GM21390 (cell line): Measurements from ENCODE around the gene CD300A.

Source experiments
- ATAC-seq: cut with Tn5 transposase; IDR thresholded peaks from one replicate; pipeline ENCODE4 v1.9.1; 2021; ENCODE audit not compliant: unreplicated experiment

Gene CD300A

GRCh38 chr17:74454197-74455024 is 12.0 kb upstream of the CD300A start:
- peak; percentile 94 for ATAC-seq

DNA sequence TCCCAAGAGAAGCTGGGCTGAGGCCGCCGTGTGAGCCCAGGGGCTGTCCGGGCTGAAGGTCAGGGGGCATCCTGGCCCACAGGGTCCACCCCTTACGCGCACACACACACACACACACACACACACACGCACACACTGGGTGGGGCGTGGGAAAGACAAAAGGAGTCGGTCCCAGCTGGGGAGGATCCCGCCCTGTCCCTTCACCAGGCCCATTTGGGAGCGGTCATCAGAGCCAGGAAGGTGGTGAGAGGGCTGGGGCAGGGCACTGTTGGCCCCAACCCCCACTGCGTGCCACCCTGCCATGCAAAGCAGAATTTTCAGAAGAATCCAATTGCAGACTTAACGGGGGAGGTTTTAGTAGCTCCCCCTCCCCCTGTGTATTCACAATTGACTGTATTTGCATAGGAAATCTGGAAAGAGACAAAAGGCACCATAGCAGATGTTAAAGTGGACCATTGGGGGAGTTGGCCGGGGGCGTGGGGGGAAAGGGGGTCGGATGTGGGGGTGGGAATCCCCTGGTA is 11.3 kb upstream of the CD300A start:
- ATAC-seq: no peak

DNA sequence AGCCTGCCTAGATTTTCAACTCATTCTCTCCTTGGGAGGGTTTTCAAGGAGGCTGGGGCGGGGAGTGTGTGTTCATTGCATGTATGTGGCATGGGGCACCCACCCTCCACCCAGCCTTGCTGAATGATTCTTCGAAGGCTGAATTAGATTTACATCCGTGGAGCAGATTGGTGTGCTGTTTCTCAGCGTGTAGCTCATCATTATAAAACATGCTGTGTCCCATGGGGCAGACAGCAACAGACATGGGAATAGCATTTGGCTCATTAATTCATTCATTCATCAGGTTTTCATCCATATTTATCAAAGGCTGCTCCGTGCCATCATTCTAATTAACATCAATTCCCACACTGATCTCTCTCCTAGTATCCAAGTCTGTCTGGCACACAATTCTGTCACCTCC is 10.6 kb upstream of the CD300A start:
- ATAC-seq: no peak

- ATAC-seq: no peak
Measured at GRCh38 chr17:74457146-74457819, 9.2 kb upstream of the CD300A start.

DNA sequence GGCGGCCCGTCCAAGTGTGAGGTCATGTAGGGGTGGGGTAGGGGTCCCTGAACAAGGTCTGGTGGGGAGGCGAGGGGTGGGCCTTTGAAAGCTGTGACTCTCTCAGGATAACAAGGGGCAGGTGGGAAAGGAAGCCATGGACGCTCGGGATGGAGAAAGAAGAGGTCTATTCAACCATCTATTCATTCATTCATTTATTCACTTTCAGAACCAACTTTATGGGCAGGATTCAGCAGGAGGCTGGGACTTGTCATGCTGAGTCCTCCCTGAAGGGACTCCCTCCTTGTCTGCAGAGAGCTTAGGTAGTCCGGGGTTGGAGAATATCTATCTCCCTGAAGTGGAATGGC is 8.6 kb upstream of the CD300A start:
- ATAC-seq: no peak

- ATAC-seq: no peak
Measured at GRCh38 chr17:74458835-74459234, 7.6 kb upstream of the CD300A start.

- ATAC-seq: no peak
Measured at GRCh38 chr17:74459622-74460021, 6.8 kb upstream of the CD300A start.

DNA sequence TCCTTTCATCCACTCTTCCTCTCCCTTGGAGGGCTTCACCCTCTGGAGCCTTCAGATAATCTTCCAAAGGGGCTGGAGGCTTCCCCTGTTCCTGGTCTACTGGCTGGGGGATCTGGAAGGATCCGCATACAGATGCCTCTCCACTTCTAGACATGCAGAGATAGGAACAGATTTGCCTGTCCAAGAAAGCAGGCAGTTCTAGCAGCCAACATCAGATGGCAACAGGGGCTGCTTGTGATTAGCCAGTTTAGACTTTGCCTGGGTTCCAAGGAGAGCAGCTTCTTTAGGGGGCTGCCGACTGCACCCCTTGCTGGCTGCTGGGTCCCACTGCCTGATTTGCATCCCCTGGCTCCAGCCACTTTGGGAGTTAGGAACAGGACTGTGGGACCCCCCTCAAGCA is 6.2 kb upstream of the CD300A start:
- no peak for ATAC-seq

- no peak for ATAC-seq
Measured at GRCh38 chr17:74460996-74461395, 5.4 kb upstream of the CD300A start.

- no peak for ATAC-seq
Measured at GRCh38 chr17:74461611-74462010, 4.8 kb upstream of the CD300A start.

- ATAC-seq: no peak
Measured at GRCh38 chr17:74464730-74465377, 1.6 kb upstream of the CD300A start.

- no peak for ATAC-seq
Measured at GRCh38 chr17:74465378-74466110, 890 bp upstream of the CD300A start.

DNA sequence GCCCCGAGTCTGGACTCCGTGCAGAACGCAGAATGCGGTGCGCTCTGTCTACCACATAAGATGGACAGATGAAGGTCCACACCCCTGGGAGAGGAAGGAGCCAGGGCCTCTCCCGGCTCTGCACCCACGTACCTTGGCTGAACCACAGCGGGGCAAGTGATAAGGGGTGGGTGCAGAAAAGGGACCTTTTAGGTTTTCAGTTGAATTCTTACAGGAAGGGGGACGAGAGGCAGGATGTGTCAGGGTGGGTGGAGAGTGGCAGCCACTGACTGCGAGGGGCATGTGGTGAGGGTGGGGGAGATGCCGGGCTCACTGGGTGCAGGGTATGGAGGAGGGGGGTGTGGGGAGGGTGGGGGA is 372 bp downstream of the CD300A start:
- no peak for ATAC-seq

DNA sequence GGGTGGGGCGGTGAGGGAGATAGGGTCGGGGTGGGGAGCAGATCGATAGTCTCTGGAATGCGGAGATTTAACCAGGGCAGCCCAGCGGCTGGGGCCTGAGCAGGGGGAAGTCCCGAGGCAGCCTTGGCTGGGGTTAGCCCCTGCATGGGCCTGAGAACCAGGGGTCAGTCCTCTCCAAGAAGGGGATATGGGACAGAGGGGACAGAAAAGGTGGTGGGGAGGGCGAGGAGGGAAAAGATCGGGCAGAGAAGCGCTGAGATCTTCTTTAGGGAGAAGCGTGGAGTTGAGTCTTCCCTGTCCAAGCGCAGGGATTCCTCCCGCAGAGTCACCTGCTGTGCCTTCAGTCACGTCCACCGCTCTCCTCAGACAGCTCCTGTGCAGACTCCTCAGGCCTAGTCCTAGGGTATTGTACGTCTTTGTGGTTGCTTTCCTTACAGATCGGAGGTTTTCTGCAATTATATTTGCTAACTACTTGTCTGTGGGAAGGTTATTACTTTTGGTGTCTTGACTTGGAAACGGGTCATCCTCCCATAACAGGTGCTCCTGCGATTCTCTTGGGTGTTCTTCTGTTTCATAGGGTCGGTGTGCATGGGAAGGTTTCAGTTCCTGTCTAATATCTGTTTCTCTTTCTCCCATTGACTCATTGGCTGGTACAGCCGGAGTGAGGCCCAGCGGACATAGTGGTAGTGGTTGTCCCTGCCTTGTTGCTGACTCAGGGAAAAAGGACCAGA is 952 bp downstream of the CD300A start:
- peak; percentile 59 for ATAC-seq

- ATAC-seq: no peak
Measured at GRCh38 chr17:74471341-74471740, 4.9 kb downstream of the CD300A start.

GRCh38 chr17:74472890-74473289 is 6.5 kb downstream of the CD300A start:
- no peak for ATAC-seq

DNA sequence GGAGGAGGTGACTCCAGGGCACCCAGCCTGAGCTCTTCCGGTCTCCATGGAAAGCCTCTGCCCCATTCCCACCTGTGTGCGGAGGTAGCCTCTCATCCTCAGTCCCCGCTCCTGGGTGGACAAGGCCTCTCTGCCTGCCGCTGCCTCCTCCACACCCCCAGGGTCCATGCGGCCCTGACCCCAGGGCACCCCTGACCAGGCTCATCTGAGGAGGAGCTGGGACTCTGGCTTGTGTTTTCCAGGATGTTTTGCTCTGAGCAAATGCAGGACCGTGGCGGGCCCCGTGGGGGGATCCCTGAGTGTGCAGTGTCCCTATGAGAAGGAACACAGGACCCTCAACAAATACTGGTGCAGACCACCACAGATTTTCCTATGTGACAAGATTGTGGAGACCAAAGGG is 6.9 kb downstream of the CD300A start:
- no peak for ATAC-seq

- ATAC-seq: no peak
Measured at GRCh38 chr17:74474043-74474792, 7.8 kb downstream of the CD300A start.

DNA sequence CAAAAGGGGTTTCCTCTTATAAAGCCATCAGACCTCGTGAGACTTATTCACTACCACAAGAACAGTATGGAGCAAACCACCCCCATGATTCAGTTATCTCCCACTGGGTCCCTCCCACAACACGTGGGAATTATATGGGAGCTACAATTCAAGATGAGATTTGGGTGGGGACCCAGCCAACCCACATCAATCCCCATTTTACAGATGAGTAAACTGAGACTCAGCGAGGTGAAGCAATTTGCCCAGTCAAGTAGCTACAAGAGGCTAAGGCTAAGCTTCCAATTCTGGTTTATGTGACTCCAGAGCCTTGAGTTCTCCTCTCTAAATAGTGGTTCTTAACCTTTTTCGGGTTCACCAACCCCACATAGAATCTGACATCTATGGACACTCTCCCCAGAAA is 8.8 kb downstream of the CD300A start:
- no peak for ATAC-seq

GRCh38 chr17:74477411-74477810 is 11.0 kb downstream of the CD300A start:
- no peak for ATAC-seq
